ENCODE data around the gene EEF1G. TPM values are rescaled to one million over a fixed set of nuclear protein-coding genes. Genes with fewer than 3 reads are reported as not detected.
A peak's percentile ranks its signal among the peaks of the same experiment; 100 is the strongest.

The EEF1G gene
- total and polyA plus RNA-seq, 9 of the 15 experiments (the other 6 are each of a cell fraction or from before 2014, with no cell fraction given) = 985 to 2,349 (median 2,035) TPM

GRCh38 chr11:62611705-62612365, 38.1 kb upstream of the EEF1G start (continued):
- TF ChIP-seq AFF1 (IDR thresholded peaks at IDR 0.05; ENCODE audit: low read depth in 1 of 2, partially characterized antibody in 2 of 2) (peak; percentile 42 to 48), MTA2 (IDR thresholded peaks at IDR 0.05; ENCODE audit: low read depth) (peak; percentile 38; the same call in 1 of the 2 replicates), NR2F6 (CRISPR knock-in tag; IDR thresholded peaks at IDR 0.05) (no peak), CBX3 (IDR thresholded peaks at IDR 0.05; ENCODE audit: borderline replicate concordance in 1 of 2, low read length in 2 of 2) (no peak), EP300 (IDR thresholded peaks at IDR 0.05; ENCODE audit: low read length) (0 out of 2 replicates have a peak, but pooled peaks have one; percentile 6), MYC (IDR thresholded peaks at IDR 0.05; ENCODE audit: low read depth, low read length) (peak; percentile 73; the same call in 1 of the 2 replicates), MYC (CRISPR knock-in tag; IDR thresholded peaks at IDR 0.05; ENCODE audit: borderline replicate concordance, low read depth) (no peak), ZNF699 (CRISPR knock-in tag; IDR thresholded peaks at IDR 0.05; ENCODE audit: insufficient replicate concordance) (no peak), NUFIP1 (IDR thresholded peaks at IDR 0.05; ENCODE audit: partially characterized antibody) (no peak), TSHZ1 (CRISPR knock-in tag; IDR thresholded peaks at IDR 0.05) (no peak), ATF7 (IDR thresholded peaks at IDR 0.05) (no peak), TRIM24 (IDR thresholded peaks at IDR 0.05) (peak in 1 of 2 experiments; percentile 31; a peak in 1 of 4 replicates), SIN3A (IDR thresholded peaks at IDR 0.05; ENCODE audit: borderline replicate concordance in 2 of 2, control insufficient read depth in 1 of 2, low read depth in 2 of 2, low read length in 2 of 2) (0 out of 4 replicates have a peak, but pooled peaks have one; percentile 27 to 39), ZNF511 (CRISPR knock-in tag; IDR thresholded peaks at IDR 0.05) (peak; percentile 46; the same call in 1 of the 2 replicates), ZNF395 (CRISPR knock-in tag; IDR thresholded peaks at IDR 0.05) (no peak), ARHGAP35 (IDR thresholded peaks at IDR 0.05; ENCODE audit: partially characterized antibody) (peak; percentile 41), USF1 (CRISPR knock-in tag; IDR thresholded peaks at IDR 0.05) (0 out of 2 replicates have a peak, but pooled peaks have one; percentile 38)

All from K562 (cell line).